Left kidney (tissue), 2 donors: ENCODE measurements around the gene FAM124A. TPM values are rescaled to one million over a fixed set of nuclear protein-coding genes. Genes with fewer than 3 reads are reported as not detected.

Source experiments
- DNase-seq: peaks from one replicate; pipeline ENCODE4 v3.0.0-alpha.2; 2013
- polyA plus RNA-seq: library from polyadenylated mRNA; unstranded; fragments of 120-200 nt; gene quantifications from one replicate; pipeline ENCODE4 v1.2.1, GENCODE V29; 2013; ENCODE audit not compliant: insufficient read length

FAM124A gene
- polyA plus RNA-seq, 1 donor: 4.8 TPM

GRCh38 chr13:51213173-51213728, 8.9 kb upstream of the FAM124A start:
- DNase-seq: no peak

- DNase-seq: no peak
These were observed 3.6 kb upstream of the FAM124A start for GRCh38 chr13:51218626-51219025.

GRCh38 chr13:51220706-51221105, 1.5 kb upstream of the FAM124A start:
- DNase-seq: no peak

- no peak for DNase-seq
These were observed 1.1 kb upstream of the FAM124A start for GRCh38 chr13:51221108-51221507.

GRCh38 chr13:51221674-51222036, 543 bp upstream of the FAM124A start:
- no peak for DNase-seq

- no peak for DNase-seq
These were observed 725 bp downstream of the FAM124A start for GRCh38 chr13:51222686-51223559.

GRCh38 chr13:51223560-51224270, 1.5 kb downstream of the FAM124A start:
- no peak for DNase-seq

- DNase-seq: no peak
These were observed 2.8 kb downstream of the FAM124A start for GRCh38 chr13:51225029-51225428.

GRCh38 chr13:51227404-51227803, 5.2 kb downstream of the FAM124A start:
- DNase-seq: no peak

GRCh38 chr13:51229101-51229719, 7.0 kb downstream of the FAM124A start:
- no peak for DNase-seq

GRCh38 chr13:51229731-51230130, 7.5 kb downstream of the FAM124A start:
- DNase-seq: no peak

GRCh38 chr13:51230477-51231105, 8.4 kb downstream of the FAM124A start:
- DNase-seq: no peak

GRCh38 chr13:51231456-51231855, 9.3 kb downstream of the FAM124A start:
- no peak for DNase-seq

- no peak for DNase-seq
These were observed 10.1 kb downstream of the FAM124A start for GRCh38 chr13:51232328-51232727.

- no peak for DNase-seq
These were observed 11.1 kb downstream of the FAM124A start for GRCh38 chr13:51233117-51233826.

GRCh38 chr13:51234676-51235075, 12.5 kb downstream of the FAM124A start:
- DNase-seq: no peak

GRCh38 chr13:51235186-51235585, 13.0 kb downstream of the FAM124A start:
- no peak for DNase-seq

GRCh38 chr13:51235756-51236490, 13.7 kb downstream of the FAM124A start:
- DNase-seq: no peak

GRCh38 chr13:51236491-51236792, 14.2 kb downstream of the FAM124A start:
- DNase-seq: no peak

- no peak for DNase-seq
These were observed 15.2 kb downstream of the FAM124A start for GRCh38 chr13:51237386-51237785.

GRCh38 chr13:51237887-51238286, 15.7 kb downstream of the FAM124A start:
- no peak for DNase-seq
